Calu3 (cell line): ENCODE measurements around the gene PDLIM4. TPM values are rescaled to one million over a fixed set of nuclear protein-coding genes. Genes with fewer than 3 reads are reported as not detected.

ENCODE experiments used
- BruUV-seq: library from RNA; stranded (reverse); fragments of 400-500 nt; replicated peaks from 2 replicates; lab custom pipeline; 2021; lab: Mats Ljungman, UMichigan
- CTCF ChIA-PET: fragments of 300-600 bp; sonication (Branson Sonifier 250); formaldehyde crosslinking; loops from one replicate; lab custom pipeline; 2022; ENCODE audit warnings: antibody characterized with exemption; lab: Charles Lee
- DNase-seq: peaks from one replicate; pipeline ENCODE4 v3.0.0; 2022
- H3K27ac Mint-ChIP-seq: one replicate; pipeline ENCODE4 v1.8.0; 2022; ENCODE audit warnings: mixed read lengths; ENCODE audit not compliant: unreplicated experiment
- H3K27me3 Mint-ChIP-seq: one replicate; pipeline ENCODE4 v1.8.0; 2022; ENCODE audit warnings: mixed read lengths; ENCODE audit not compliant: unreplicated experiment
- H3K36me3 Mint-ChIP-seq: one replicate; pipeline ENCODE4 v1.8.0; 2022; ENCODE audit warnings: mild to moderate bottlenecking, moderate library complexity, mixed read lengths; ENCODE audit not compliant: insufficient read depth, unreplicated experiment
- H3K4me1 Mint-ChIP-seq: one replicate; pipeline ENCODE4 v1.8.0; 2022; ENCODE audit warnings: mild to moderate bottlenecking, low read depth, mixed read lengths; ENCODE audit not compliant: unreplicated experiment
- H3K4me3 Mint-ChIP-seq: one replicate; pipeline ENCODE4 v1.8.0; 2022; ENCODE audit warnings: mild to moderate bottlenecking, low read depth, moderate library complexity, mixed read lengths; ENCODE audit not compliant: unreplicated experiment
- H3K9me3 Mint-ChIP-seq: one replicate; pipeline ENCODE4 v1.8.0; 2022; ENCODE audit warnings: low read depth, mixed read lengths; ENCODE audit not compliant: unreplicated experiment
- CTCF ChIP-seq: fragments of 200-600 bp; IDR thresholded peaks from one replicate; pipeline ENCODE4 v1.8.0; 2022; ENCODE audit warnings: antibody characterized with exemption; ENCODE audit not compliant: unreplicated experiment
- intact Hi-C: fragments of 100-400 bp; cut with micrococcal nuclease; formaldehyde crosslinking; loops from one replicate; pipeline ENCODE4 v1.10.0; 2022; ENCODE audit not compliant: unreplicated experiment
- total RNA-seq: library from RNA; stranded (reverse); gene quantifications from 2 replicates; pipeline ENCODE4 v1.2.3, GENCODE V29; 2022

PDLIM4 gene
- total RNA-seq, 1 experiment from 2014 or later = 20.8 TPM

GRCh38 chr5:132279801-132280200, 22.3 kb downstream of the PDLIM4 start:
- Mint-ChIP-seq H3K4me3 (no peak overlapping the region), H3K36me3 (no peaks in the 10 kb centered on the region), H3K27ac (no peak overlapping the region), H3K4me1 (no peaks in the 10 kb centered on the region), H3K27me3 (peaks cover 15% of the 10 kb centered on the region), H3K9me3 (no peaks in the 10 kb centered on the region)
- CTCF ChIA-PET = interaction anchor here (1.2 kb wide), 1 partner anchor 12 kb away, joined by 3 read pairs; no protein-coding TSS in a partner anchor
- no TSS peak for BruUV-seq
- no peak for TF ChIP-seq CTCF
- no peak for DNase-seq
- intact Hi-C loops = loop anchor here (5.0 kb wide), 1 partner anchor 88 kb away; the partner anchor contains the start of gene SLC22A5

- H3K27me3 Mint-ChIP-seq = peaks cover 15% of the 10 kb centered on the region
- H3K4me1 Mint-ChIP-seq = no peaks in the 10 kb centered on the region
- CTCF ChIA-PET = interaction anchor here (0.8 to 1.8 kb wide), 3 partner anchors 13 to 91 kb away, joined by 3 to 9 read pairs (median 5); partner anchors contain the start of gene SLC22A4
- H3K9me3 Mint-ChIP-seq = no peaks in the 10 kb centered on the region
- H3K36me3 Mint-ChIP-seq = no peaks in the 10 kb centered on the region
- H3K4me3 Mint-ChIP-seq = no peak overlapping the region
- no TSS peak for BruUV-seq
- TF ChIP-seq CTCF = no peak
- DNase-seq = no peak
- intact Hi-C loops = loop anchor here (5.0 kb wide), 1 partner anchor 87 kb away; the partner anchor contains the start of gene SLC22A5
- no peak overlapping the region for H3K27ac Mint-ChIP-seq
These were observed 23.1 kb downstream of the PDLIM4 start for GRCh38 chr5:132280371-132281240.

- no peak for TF ChIP-seq CTCF
- H3K9me3 Mint-ChIP-seq = no peaks in the 10 kb centered on the region
- H3K27me3 Mint-ChIP-seq = peaks cover 15% of the 10 kb centered on the region
- H3K4me1 Mint-ChIP-seq = no peaks in the 10 kb centered on the region
- H3K36me3 Mint-ChIP-seq = no peaks in the 10 kb centered on the region
- intact Hi-C loops = loop anchor here (5.0 kb wide), 1 partner anchor 85 kb away; the partner anchor contains the start of gene SLC22A5
- DNase-seq = no peak
- BruUV-seq = no TSS peak
- H3K27ac Mint-ChIP-seq = no peak overlapping the region
- no peak overlapping the region for H3K4me3 Mint-ChIP-seq
- CTCF ChIA-PET = interaction anchor here (0.8 to 1.8 kb wide), 4 partner anchors 9 to 92 kb away, joined by 3 to 9 read pairs (median 4); partner anchors contain the start of gene SLC22A4
These were observed 24.5 kb downstream of the PDLIM4 start for GRCh38 chr5:132281856-132282614.

- H3K36me3 Mint-ChIP-seq = no peaks in the 10 kb centered on the region
- intact Hi-C loops = loop anchor here (1.0 to 5.0 kb wide), 2 partner anchors 45 to 84 kb away; partner anchors contain the start of gene SLC22A5
- CTCF ChIA-PET = interaction anchor here (1.1 to 1.2 kb wide), 2 partner anchors 10 to 45 kb away, joined by 3 to 4 read pairs; no protein-coding TSS in a partner anchor
- H3K4me1 Mint-ChIP-seq = no peaks in the 10 kb centered on the region
- peak; percentile 64 for DNase-seq
- TF ChIP-seq CTCF = peak; percentile 69
- no peak overlapping the region for H3K27ac Mint-ChIP-seq
- H3K4me3 Mint-ChIP-seq = no peak overlapping the region
- no TSS peak for BruUV-seq
- H3K27me3 Mint-ChIP-seq = peaks cover 15% of the 10 kb centered on the region
- no peaks in the 10 kb centered on the region for H3K9me3 Mint-ChIP-seq
These were observed 26.0 kb downstream of the PDLIM4 start for GRCh38 chr5:132283423-132284043.
